8988T (cell line): ENCODE measurements around the gene LPA.
"Not testable (repeated sequence)": the region's sequence is repeated elsewhere in the genome, so short reads cannot be mapped to it uniquely, and the experiment has no call there.

Experiments used
- DNase-seq: peaks from one replicate; pipeline ENCODE4 v3.0.0; 2011

LPA gene, protein sequence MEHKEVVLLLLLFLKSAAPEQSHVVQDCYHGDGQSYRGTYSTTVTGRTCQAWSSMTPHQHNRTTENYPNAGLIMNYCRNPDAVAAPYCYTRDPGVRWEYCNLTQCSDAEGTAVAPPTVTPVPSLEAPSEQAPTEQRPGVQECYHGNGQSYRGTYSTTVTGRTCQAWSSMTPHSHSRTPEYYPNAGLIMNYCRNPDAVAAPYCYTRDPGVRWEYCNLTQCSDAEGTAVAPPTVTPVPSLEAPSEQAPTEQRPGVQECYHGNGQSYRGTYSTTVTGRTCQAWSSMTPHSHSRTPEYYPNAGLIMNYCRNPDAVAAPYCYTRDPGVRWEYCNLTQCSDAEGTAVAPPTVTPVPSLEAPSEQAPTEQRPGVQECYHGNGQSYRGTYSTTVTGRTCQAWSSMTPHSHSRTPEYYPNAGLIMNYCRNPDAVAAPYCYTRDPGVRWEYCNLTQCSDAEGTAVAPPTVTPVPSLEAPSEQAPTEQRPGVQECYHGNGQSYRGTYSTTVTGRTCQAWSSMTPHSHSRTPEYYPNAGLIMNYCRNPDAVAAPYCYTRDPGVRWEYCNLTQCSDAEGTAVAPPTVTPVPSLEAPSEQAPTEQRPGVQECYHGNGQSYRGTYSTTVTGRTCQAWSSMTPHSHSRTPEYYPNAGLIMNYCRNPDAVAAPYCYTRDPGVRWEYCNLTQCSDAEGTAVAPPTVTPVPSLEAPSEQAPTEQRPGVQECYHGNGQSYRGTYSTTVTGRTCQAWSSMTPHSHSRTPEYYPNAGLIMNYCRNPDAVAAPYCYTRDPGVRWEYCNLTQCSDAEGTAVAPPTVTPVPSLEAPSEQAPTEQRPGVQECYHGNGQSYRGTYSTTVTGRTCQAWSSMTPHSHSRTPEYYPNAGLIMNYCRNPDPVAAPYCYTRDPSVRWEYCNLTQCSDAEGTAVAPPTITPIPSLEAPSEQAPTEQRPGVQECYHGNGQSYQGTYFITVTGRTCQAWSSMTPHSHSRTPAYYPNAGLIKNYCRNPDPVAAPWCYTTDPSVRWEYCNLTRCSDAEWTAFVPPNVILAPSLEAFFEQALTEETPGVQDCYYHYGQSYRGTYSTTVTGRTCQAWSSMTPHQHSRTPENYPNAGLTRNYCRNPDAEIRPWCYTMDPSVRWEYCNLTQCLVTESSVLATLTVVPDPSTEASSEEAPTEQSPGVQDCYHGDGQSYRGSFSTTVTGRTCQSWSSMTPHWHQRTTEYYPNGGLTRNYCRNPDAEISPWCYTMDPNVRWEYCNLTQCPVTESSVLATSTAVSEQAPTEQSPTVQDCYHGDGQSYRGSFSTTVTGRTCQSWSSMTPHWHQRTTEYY (N-terminal part only)

DNA sequence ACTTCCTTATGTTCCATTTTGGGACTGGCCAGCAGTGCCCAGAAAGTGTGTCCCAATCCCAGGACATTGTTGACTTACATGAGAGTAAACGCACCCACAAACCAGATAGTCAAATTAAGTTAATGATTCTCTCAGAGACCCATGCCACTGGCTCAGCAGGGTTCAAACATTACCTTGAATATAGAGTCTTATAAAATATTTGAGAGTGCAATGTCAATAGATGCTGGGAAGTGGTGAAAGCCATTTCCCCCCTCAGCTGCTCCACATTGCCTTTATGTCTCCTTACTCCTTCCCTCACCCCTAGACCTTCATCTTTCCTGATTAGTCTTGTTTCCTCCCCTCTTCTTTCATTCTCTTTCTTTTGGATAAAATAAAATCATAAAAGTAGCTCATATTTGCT lies at the start of gene LPA:
TSS of gene LPA (minus strand) at position 78 of the 400 bp plus-strand sequence. CDS start at position 17, 61 bp downstream.
- DNase-seq = not testable (repeated sequence)

- not testable (repeated sequence) for DNase-seq
Measured at GRCh38 chr6:160708993-160709392, 44.9 kb upstream of the LPA start.

GRCh38 chr6:160704688-160705087 lies 40.6 kb upstream of the LPA start:
- DNase-seq = not testable (repeated sequence)

- not testable (repeated sequence) for DNase-seq
Measured at GRCh38 chr6:160701918-160702680, 38.0 kb upstream of the LPA start, which contains the start of gene PLG. Gene PLG, plus strand, starts transcription at chr6:160702244. Its CDS starts 61 bp downstream, at chr6:160702305.

DNA sequence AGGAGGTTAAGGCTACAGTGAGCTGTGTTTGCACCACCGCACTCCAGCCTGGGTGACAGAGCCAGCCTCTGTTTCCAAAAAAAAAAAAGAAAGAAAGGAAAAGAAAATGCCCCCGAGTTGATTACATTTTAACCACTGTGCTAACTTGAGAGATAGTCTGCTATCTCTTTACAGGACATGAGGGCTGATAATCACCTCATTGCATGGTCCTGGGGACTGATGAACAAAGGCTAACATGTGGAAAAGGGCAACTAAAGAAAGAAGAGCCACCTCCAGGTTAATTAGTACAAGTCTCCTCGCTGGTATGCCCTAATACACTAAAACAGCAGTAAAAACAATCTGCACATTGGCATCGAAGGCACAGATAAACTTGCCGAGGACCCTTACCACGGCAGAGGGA lies 33.8 kb upstream of the LPA start:
- DNase-seq = no peak

GRCh38 chr6:160696884-160697283 lies 32.8 kb upstream of the LPA start:
- not testable (repeated sequence) for DNase-seq

GRCh38 chr6:160695622-160696021 lies 31.5 kb upstream of the LPA start:
- DNase-seq = not testable (repeated sequence)

GRCh38 chr6:160695025-160695424 lies 30.9 kb upstream of the LPA start:
- not testable (repeated sequence) for DNase-seq

GRCh38 chr6:160692369-160692959 lies 28.4 kb upstream of the LPA start:
- DNase-seq = no peak

DNA sequence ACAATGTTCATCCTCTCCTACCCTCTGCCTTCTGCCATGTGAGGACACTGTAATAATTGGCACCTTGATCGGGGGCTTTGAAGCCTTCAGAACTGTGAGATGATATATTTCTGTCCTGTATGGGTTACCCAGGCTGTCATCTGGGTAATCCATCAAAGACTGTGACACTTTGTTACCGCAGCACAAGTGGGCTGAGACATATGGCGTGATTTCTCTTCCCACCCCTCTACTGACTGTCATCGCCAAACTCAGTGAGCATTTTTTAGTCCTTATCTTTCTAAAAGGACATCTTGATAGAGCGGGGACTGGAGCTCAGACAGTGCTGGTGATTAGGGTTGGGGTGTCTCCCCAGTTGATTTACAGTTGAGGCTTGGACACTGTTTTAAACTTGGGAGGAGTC lies 27.5 kb upstream of the LPA start:
- DNase-seq = no peak

GRCh38 chr6:160690458-160690857 lies 26.4 kb upstream of the LPA start:
- DNase-seq = no peak

GRCh38 chr6:160685762-160686450 lies 21.8 kb upstream of the LPA start:
- no peak for DNase-seq

DNA sequence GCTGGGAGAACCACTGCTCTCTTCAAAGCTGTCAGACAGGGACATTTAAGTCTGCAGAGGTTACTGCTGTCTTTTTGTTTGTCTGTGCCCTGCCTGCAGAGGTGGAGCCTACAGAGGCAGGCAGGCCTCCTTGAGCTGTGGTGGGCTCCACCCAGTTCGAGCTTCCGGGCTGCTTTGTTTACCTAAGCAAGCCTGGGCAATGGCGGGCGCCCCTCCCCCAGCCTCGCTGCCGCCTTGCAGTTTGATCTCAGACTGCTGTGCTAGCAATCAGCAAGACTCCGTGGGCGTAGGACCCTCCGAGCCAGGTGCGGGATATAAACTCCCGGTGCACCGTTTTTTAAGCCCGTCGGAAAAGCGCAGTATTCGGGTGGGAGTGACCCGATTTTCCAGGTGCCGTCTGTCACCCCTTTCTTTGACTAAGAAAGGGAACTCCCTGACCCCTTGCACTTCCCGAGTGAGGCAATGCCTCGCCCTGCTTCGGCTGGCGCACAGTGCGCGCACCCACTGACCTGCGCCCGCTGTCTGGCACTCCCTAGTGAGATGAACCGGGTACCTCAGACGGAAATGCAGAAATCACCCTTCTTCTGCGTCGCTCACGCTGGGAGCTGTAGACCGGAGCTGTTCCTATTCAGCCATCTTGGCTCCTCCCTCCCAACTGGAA lies 21.2 kb upstream of the LPA start:
- DNase-seq = not testable (repeated sequence)

DNA sequence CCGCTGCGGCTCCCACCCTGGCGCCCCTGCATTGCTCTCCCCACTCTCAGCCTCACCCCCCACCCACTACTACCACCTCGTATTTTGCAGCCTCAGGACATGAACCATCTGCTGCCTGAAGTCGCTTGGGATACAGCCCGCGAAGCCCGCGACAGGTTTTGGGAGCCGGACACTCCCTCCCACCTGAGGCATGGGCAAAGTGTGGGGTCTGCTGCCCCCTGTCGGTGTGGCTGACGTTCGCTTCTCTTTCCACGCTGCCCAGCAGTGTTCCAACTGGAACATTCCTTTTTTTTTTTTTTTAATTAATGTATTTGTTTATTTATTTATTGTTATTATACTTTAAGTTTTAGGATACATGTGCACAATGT lies 15.3 kb upstream of the LPA start:
- no peak for DNase-seq

- DNase-seq = no peak
Measured at GRCh38 chr6:160678744-160679401, 14.8 kb upstream of the LPA start.

DNA sequence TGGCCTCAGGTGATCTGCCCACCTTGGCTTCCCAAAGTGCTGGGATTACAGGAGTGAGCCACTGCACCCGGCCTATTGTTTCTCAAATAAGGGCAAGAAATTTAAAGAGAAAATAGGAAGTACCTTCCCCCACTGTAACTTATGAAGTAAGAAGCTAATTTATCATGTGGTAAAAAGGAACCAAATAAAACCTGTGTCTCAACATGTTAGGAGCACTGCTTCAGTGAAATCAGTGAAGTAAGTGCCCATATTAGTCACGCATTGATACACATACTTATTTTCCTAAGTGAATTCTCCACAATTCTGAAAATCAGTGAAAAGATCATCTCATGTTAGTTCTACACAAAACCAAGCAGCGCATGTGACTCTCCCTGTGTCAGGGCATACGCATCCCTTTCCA lies 14.2 kb upstream of the LPA start:
- no peak for DNase-seq

DNA sequence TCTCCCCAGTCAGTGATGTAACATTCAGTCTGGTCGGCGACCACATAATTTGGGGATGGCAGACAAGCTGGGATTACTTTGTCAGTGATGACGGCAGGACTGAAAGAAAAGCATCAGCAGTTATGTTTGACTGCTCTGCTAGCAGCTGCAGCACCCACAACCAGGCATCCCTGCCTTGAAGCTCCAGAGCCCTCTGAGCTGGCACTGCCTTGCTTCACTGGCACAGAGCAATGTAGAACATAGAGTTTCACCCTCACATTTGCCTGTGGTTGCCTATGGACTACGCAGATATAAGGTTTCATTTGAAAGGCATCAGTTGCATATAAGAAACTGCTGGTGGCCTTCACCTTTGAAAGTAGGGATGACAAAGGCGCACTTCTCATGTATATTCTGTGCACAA lies 12.3 kb upstream of the LPA start:
- not testable (repeated sequence) for DNase-seq

- DNase-seq = no peak
Measured at GRCh38 chr6:160668589-160668988, 4.5 kb upstream of the LPA start.

GRCh38 chr6:160667639-160668481 lies 3.8 kb upstream of the LPA start:
- DNase-seq = no peak
